GM18868 (cell line): ENCODE measurements around the gene CDH18.

Source experiments
- ATAC-seq: cut with Tn5 transposase; IDR thresholded peaks from one replicate; pipeline ENCODE4 v1.9.1; 2021; ENCODE audit warnings: mild to moderate bottlenecking, moderate library complexity; ENCODE audit not compliant: unreplicated experiment

Gene CDH18

DNA sequence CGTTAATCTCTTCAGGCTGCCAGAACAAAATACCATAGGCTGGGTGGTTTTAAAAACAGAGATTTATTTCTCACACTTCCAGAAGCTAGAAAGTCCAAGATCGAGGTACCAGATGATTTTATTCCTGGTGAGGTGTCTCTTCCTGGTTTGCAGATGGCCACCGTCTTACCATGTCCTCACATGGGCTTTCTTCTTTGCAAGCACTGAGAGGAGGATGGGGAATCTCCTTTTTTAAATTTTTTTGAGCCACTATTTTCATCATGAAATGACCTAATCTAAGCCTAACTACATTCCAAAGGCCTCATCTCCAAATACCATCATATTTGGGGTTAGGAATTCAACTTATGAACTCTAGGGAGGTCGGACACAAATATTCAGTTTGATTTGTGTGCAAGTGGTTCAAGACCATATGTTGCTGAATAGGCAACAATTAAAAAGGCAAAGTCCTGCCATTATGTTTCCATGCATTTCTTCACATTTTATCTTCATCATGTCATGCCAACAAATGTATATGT is 371.2 kb downstream of the CDH18 start:
- no peak for ATAC-seq

GRCh38 chr5:19615661-19616060 is 372.3 kb downstream of the CDH18 start:
- ATAC-seq: no peak

GRCh38 chr5:19615071-19615470 is 372.9 kb downstream of the CDH18 start:
- no peak for ATAC-seq

DNA sequence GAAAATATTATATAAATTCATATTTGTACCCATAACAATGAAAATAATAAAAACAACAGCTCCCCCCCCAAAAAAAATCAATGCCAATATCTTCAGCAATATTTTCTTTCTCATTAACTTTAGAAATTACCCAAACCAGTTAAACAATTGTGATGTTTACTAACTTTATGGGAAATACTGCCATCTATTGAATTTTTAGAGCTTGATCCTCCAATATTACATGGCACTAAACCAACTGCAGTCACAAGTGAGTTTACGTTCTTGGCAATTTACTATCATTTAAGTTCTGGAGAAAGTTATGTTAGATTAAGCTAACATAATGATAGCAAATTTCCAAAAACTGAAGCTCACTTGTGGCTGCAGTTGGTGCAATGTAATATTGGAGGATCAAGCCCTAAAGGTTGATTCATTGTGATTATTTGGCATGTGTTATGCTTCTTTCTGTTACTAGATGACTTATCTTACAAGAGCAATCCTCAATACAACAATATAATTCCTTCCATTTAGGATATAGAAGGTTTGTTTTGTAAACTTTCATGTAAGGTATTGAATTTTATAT is 379.5 kb downstream of the CDH18 start:
- ATAC-seq: no peak

- ATAC-seq: no peak
Measured at GRCh38 chr5:19605846-19606407, 382.1 kb downstream of the CDH18 start.

GRCh38 chr5:19584131-19584530 is 403.9 kb downstream of the CDH18 start:
- no peak for ATAC-seq

DNA sequence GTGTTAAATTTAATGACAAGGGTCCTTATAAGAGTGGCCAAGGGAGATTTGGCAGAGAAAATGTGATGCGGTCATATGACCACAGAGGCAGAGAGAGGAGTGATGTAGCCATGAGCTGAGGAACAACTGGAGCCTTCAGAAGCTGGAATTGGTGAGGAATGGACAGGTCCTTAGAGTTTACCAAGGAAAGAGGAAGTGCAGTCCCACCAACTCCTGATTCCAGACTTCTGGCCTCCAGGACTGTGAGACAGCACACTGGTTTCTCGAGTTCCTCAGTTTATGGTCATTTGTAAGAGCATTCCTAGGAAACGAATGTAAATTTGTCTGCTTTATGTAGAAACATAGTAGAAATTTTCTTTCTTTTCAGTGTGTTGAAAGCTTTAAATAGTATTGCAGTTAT is 410.1 kb downstream of the CDH18 start:
- no peak for ATAC-seq

DNA sequence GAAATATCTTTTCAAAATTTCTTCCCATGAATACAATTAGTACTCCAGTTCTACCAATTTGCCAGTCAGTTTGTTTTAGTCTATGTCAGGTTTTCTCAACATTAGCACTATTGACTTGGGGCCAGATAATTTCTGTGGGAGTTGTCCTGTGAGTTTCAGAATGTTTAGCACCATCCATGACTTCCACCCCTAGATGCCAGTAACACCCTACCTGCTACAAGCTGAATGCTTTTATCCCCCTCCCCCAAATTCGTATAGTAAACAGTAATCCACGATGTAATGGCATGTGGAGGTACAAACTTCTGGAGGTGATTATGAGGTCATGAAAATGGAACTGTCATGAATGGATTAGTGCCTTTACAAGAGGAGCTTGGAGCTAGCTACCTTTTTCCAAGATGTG is 420.0 kb downstream of the CDH18 start:
- ATAC-seq: no peak

DNA sequence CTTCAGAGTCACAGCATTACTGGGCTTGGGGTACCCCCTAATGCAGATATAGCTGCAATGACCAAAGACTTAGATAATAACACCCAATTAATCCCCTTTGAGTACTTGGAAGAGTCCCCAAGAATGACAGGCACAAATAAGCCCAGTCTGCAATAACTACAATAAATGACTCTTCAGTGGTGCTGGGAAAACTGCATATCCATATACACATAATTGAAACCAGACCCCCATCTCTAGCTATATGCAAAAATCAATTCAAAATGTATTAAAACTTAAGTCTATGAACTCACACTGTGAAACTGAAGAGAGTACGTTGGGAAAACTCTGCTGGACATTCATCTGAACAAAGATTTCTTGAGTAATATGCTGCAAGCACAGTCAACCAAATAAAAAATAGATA is 422.5 kb downstream of the CDH18 start:
- ATAC-seq: no peak

- no peak for ATAC-seq
Measured at GRCh38 chr5:19564036-19564435, 424.0 kb downstream of the CDH18 start.

GRCh38 chr5:19555876-19556275 is 432.1 kb downstream of the CDH18 start:
- no peak for ATAC-seq

DNA sequence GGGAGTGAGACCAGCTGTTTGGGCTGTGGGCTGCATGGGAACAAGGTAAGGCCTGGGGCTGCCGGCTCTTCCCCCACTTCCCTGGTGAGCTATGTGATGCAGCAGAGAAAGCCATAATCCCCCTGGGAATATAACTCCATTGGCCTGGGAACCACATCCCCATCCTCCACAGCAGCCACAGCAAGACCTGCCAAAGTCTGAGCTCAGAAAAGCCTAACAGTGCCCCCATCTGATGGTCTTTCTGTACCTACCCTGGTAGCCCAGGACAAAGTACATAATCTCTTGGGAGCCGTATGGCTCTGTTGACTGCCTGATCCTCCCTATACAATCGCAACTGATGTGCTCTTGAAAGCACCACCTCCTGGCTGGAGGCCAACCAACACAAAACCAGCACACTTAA is 432.6 kb downstream of the CDH18 start:
- no peak for ATAC-seq

- ATAC-seq: no peak
Measured at GRCh38 chr5:19554524-19554923, 433.5 kb downstream of the CDH18 start.

GRCh38 chr5:19547640-19548039 is 440.4 kb downstream of the CDH18 start:
- ATAC-seq: no peak

GRCh38 chr5:19546521-19546920 is 441.5 kb downstream of the CDH18 start:
- no peak for ATAC-seq

DNA sequence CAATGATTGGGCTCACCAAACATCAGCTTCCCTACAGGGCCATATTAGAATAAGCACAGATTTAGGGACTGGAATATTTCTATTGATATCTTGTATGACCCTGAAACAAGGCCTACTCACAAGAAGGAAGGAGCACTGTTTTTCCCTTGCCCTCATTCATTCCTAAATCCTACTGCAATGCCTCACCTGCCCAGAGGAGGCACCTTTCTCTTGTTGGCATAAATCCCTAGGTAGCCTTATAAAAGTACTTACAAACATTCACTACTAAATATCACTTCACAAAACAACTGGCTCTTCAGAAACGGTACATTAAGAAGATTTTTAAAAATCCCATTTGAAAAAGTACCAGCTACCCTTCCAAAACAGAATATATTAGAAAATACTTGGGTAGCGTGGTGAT is 449.4 kb downstream of the CDH18 start:
- ATAC-seq: no peak

- ATAC-seq: no peak
Measured at GRCh38 chr5:19536387-19536786, 451.6 kb downstream of the CDH18 start.

GRCh38 chr5:19534751-19535150 is 453.2 kb downstream of the CDH18 start:
- ATAC-seq: no peak

DNA sequence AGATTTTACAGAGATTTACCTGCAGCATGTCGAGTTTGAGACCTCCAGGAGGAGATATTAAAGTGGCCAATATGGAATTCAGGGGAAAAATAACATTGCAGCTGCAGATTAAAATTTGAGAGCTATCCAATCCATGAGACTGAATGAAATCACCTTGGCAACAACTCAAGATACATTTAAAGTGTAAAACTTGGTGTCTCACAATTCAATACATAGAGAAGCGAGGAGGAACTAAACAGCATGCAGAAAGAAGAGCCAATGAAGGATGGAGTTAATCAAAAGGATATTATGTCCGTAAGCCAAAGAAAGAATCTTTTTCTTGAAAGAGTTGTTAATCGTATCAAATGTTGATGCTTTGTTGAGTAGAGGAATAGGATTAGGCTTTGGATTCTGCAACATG is 455.1 kb downstream of the CDH18 start:
- no peak for ATAC-seq

GRCh38 chr5:19531374-19531952 is 456.5 kb downstream of the CDH18 start:
- ATAC-seq: no peak

DNA sequence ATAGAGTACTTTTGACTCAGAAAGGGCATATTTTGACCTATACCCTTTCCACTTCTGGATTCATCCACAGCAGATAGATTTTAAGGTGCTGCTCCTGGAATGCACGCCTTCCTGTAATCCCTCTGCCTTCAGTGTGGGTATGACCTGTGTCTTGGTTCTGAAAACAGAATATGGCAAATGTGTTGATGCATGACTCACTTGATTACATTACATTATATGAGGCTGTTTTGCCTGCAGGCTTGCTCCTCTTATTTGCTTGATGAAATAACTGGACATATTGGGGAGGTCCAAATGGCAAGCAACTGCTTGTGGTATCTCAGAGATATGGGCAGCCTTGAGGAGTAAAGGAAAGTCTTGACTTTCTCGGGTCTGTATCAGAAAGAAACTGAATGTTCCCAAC is 468.6 kb downstream of the CDH18 start:
- no peak for ATAC-seq

GRCh38 chr5:19498852-19499251 is 489.1 kb downstream of the CDH18 start:
- ATAC-seq: no peak
